SK-N-SH (cell line): ENCODE measurements around the gene SLC22A2. TPM values are rescaled to one million over a fixed set of nuclear protein-coding genes. Genes with fewer than 3 reads are reported as not detected.

Experiments used
- CTCF ChIA-PET: fragments of 300-600, 350-600 bp; formaldehyde crosslinking; extraction: SDS; loops from one replicate; lab custom pipeline; 2021; lab: Yijun Ruan, JAX
- POLR2A ChIA-PET: fragments of 350-600 bp; sonication (Branson Sonifier 250); formaldehyde crosslinking; extraction: SDS; loops from one replicate; lab custom pipeline; 2020; ENCODE audit warnings: antibody characterized with exemption, inconsistent platforms; lab: Yijun Ruan, JAX
- DNase-seq: peaks from one replicate; pipeline ENCODE4 v3.0.0; 2012
- H2AFZ ChIP-seq: fragments of 200-600 bp; sonication (generic); 2 replicates; pipeline ENCODE4 v1.8.1; 2016; ENCODE audit warnings: antibody characterized with exemption, mild to moderate bottlenecking, low read depth
- H3F3A ChIP-seq: fragments of 200-600 bp; sonication (generic); replicated peaks from 2 replicates; pipeline ENCODE3; 2016; ENCODE audit warnings: antibody characterized with exemption, mild to moderate bottlenecking; ENCODE audit not compliant: insufficient read depth
- H3K27ac ChIP-seq, 2 experiments: fragments of 200-500 bp in 1 of 2; fragments of 200-600 bp in 1 of 2; sonication (Bioruptor generic) in 1 of 2; sonication (generic), shearing (Covaris generic) in 1 of 2; 2 replicates each; pipeline versions ENCODE4 v1.5.1 to v1.6.1; 2014 to 2016; ENCODE audit warnings: low read depth in 2 of 2, inconsistent platforms in 1 of 2, low read length in 1 of 2, mild to moderate bottlenecking in 1 of 2, mixed read lengths in 1 of 2
- H3K27me3 ChIP-seq: fragments of 200-600 bp; sonication (generic), shearing (Covaris generic); 2 replicates; pipeline ENCODE4 v1.6.1; 2016; ENCODE audit warnings: mixed run types; ENCODE audit not compliant: insufficient read depth
- H3K36me3 ChIP-seq, 2 experiments: fragments of 200-500 bp in 1 of 2; fragments of 200-600 bp in 1 of 2; sonication (Bioruptor generic) in 1 of 2; sonication (generic) in 1 of 2; replicated peaks in 1 of 2; 2 replicates each; pipeline versions ENCODE3 to v1.5.1; 2014 to 2016; ENCODE audit warnings: low read length in 1 of 2, mild to moderate bottlenecking in 1 of 2; ENCODE audit not compliant: insufficient read depth in 2 of 2, control insufficient read depth in 1 of 2
- H3K4me1 ChIP-seq, 2 experiments: fragments of 200-500 bp in 1 of 2; fragments of 200-600 bp in 1 of 2; sonication (Bioruptor generic) in 1 of 2; sonication (generic), shearing (Covaris generic) in 1 of 2; 2 replicates each; pipeline versions ENCODE4 v1.5.1 to v1.6.1; 2014 to 2016; ENCODE audit warnings: low read depth in 1 of 2, low read length in 1 of 2, mixed run types in 1 of 2; ENCODE audit not compliant: insufficient read depth in 2 of 2, control insufficient read depth in 1 of 2
- H3K4me2 ChIP-seq: fragments of 200-600 bp; sonication (generic), shearing (Covaris generic); 2 replicates; pipeline ENCODE4 v1.6.1; 2017; ENCODE audit warnings: mixed run types
- H3K4me3 ChIP-seq, 2 experiments: fragments of 200-500 bp in 1 of 2; fragments of 200-600 bp in 1 of 2; sonication (Bioruptor generic) in 1 of 2; sonication (generic), shearing (Covaris generic) in 1 of 2; 2 replicates each; pipeline versions ENCODE4 v1.5.1 to v1.8.1; 2014 to 2016; ENCODE audit warnings: low read depth in 2 of 2, inconsistent platforms in 1 of 2, low read length in 1 of 2, mild to moderate bottlenecking in 1 of 2, mixed read lengths in 1 of 2, moderate library complexity in 1 of 2
- H3K79me2 ChIP-seq: fragments of 200-600 bp; sonication (generic); 2 replicates; pipeline ENCODE4 v1.8.1; 2017; ENCODE audit warnings: mild to moderate bottlenecking; ENCODE audit not compliant: insufficient read depth
- H3K9ac ChIP-seq: fragments of 200-600 bp; sonication (generic); 2 replicates; pipeline ENCODE4 v1.6.1; 2017; ENCODE audit warnings: mixed run types
- H3K9me2 ChIP-seq: fragments of 200-600 bp; sonication (generic); 2 replicates; pipeline ENCODE4 v1.6.1; 2017; ENCODE audit warnings: mixed run types
- H3K9me3 ChIP-seq: fragments of 200-600 bp; sonication (generic); 2 replicates; pipeline ENCODE4 v1.6.1; 2017; ENCODE audit warnings: mixed run types, mild to moderate bottlenecking, moderate library complexity
- H4K20me1 ChIP-seq: fragments of 200-600 bp; sonication (generic); 2 replicates; pipeline ENCODE4 v1.6.1; 2017; ENCODE audit warnings: mild to moderate bottlenecking, mixed run types; ENCODE audit not compliant: insufficient read depth
- EP300 ChIP-seq, 2 experiments: IDR thresholded peaks; 2 replicates each; pipeline versions ENCODE4 v1.4.0 to v1.6.1; 2012; ENCODE audit warnings: borderline replicate concordance in 1 of 2, low read depth in 1 of 2, low read length in 1 of 2
- EZH2phosphoT487 ChIP-seq: fragments of 200-600 bp; sonication (generic); IDR thresholded peaks from 2 replicates; pipeline ENCODE4 v1.6.1; 2017; ENCODE audit warnings: low read depth, mixed run types, mild to moderate bottlenecking, antibody characterized with exemption, moderate library complexity, borderline replicate concordance
- GABPA ChIP-seq: IDR thresholded peaks from 2 replicates; pipeline ENCODE4 v1.4.0; 2012; ENCODE audit warnings: low read depth, mild to moderate bottlenecking
- GATA2 ChIP-seq: sonication (generic); formaldehyde crosslinking; IDR thresholded peaks from 2 replicates; pipeline ENCODE4 v1.5.0; 2020; ENCODE audit warnings: mild to moderate bottlenecking, missing genetic modification reagents
- JUND ChIP-seq: IDR thresholded peaks from 2 replicates; pipeline ENCODE4 v1.4.0; 2012
- NRF1 ChIP-seq: IDR thresholded peaks from 2 replicates; pipeline ENCODE4 v1.6.1; 2012; ENCODE audit warnings: low read depth, mild to moderate bottlenecking, low read length
- RCOR1 ChIP-seq: fragments of 150-350 bp; IDR thresholded peaks from 2 replicates; pipeline ENCODE4 v1.6.1; 2017; ENCODE audit warnings: antibody characterized with exemption, low read length
- RXRA ChIP-seq: IDR thresholded peaks from 2 replicates; pipeline ENCODE4 v1.4.0; 2012; ENCODE audit warnings: low read depth, mild to moderate bottlenecking, borderline replicate concordance
- SMC3 ChIP-seq: IDR thresholded peaks from 2 replicates; pipeline ENCODE4 v1.6.1; 2012; ENCODE audit warnings: low read depth, low read length, improper control_type of control experiment
- TAF1 ChIP-seq: IDR thresholded peaks from 2 replicates; pipeline ENCODE4 v1.6.1; 2012; ENCODE audit warnings: low read depth, mild to moderate bottlenecking, low read length, moderate library complexity, borderline replicate concordance
- TCF12 ChIP-seq: IDR thresholded peaks from 2 replicates; pipeline ENCODE4 v1.4.0; 2012
- TEAD4 ChIP-seq: IDR thresholded peaks from 2 replicates; pipeline ENCODE4 v1.4.0; 2012; ENCODE audit warnings: mild to moderate bottlenecking, borderline replicate concordance; ENCODE audit not compliant: insufficient read depth
- YY1 ChIP-seq: IDR thresholded peaks from 2 replicates; pipeline ENCODE4 v1.4.0; 2012; ENCODE audit warnings: low read depth, mild to moderate bottlenecking
- WGBS: methylation state at CpG from one replicate; pipeline ENCODE4 v1.1.6; 2017; ENCODE audit warnings: low lambda C conversion rate; 5-methylcytosine and 5-hydroxymethylcytosine counted together
- polyA plus RNA-seq, 3 experiments: library from polyadenylated mRNA; depleted of rRNA; stranded (reverse); fragments of >200 nt; gene quantifications; 2 replicates each; pipeline ENCODE4 v1.2.3, GENCODE V29; 2012
- TF ChIP-seq, protein P1 (sequence below): fragments of 150-350 bp; IDR thresholded peaks from 2 replicates; pipeline ENCODE4 v1.6.1; 2016; ENCODE audit warnings: mild to moderate bottlenecking, low read depth, low read length
- TF ChIP-seq, protein P2 (sequence below): fragments of 200-600 bp; sonication (generic); IDR thresholded peaks from 2 replicates; pipeline ENCODE4 v1.6.1; 2017; ENCODE audit warnings: antibody characterized with exemption, mild to moderate bottlenecking, moderate library complexity
- TF ChIP-seq, protein P3 (sequence below): IDR thresholded peaks from 2 replicates; pipeline ENCODE4; 2012
- TF ChIP-seq, protein P4 (sequence below): IDR thresholded peaks from 2 replicates; pipeline ENCODE4 v1.4.0; 2012; ENCODE audit warnings: low read depth, borderline replicate concordance
- TF ChIP-seq, protein P5 (sequence below): IDR thresholded peaks from 2 replicates; pipeline ENCODE4 v1.4.0; 2012; ENCODE audit warnings: low read depth

SLC22A2 gene
- polyA plus RNA-seq, 1 of the 3 experiments (the other 2 are of a cell fraction) = not detected

DNA sequence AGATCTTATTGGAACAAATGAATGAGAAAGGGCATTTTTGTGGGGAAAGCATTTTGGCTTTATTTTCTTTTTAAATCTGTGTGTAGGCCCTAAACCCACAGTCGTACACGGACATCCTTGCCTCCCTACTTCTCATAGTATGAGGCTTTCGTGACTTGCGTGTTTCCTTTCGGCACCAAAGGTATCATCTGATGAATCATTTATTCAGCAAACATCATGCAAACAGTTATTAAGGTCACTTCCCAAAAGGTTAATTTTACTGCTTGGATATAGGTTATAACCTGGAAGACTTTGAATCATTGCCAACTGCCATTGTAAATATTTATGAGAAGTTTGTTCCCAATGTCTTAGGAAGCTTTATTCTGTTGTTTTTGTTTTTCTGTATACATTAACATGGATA lies 15.1 kb upstream of the SLC22A2 start:
- no peak for TF ChIP-seq RCOR1
- TF ChIP-seq GABPA = no peak
- TF ChIP-seq JUND = no peak
- TF ChIP-seq RXRA = no peak
- no peak for TF ChIP-seq TAF1
- TF ChIP-seq, protein P1, sequence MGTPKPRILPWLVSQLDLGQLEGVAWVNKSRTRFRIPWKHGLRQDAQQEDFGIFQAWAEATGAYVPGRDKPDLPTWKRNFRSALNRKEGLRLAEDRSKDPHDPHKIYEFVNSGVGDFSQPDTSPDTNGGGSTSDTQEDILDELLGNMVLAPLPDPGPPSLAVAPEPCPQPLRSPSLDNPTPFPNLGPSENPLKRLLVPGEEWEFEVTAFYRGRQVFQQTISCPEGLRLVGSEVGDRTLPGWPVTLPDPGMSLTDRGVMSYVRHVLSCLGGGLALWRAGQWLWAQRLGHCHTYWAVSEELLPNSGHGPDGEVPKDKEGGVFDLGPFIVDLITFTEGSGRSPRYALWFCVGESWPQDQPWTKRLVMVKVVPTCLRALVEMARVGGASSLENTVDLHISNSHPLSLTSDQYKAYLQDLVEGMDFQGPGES = no peak
- TF ChIP-seq TCF12 = no peak
- TF ChIP-seq SMC3 = no peak
- TF ChIP-seq, all 33 proteins: peak for 0
- Histone ChIP-seq H3K36me3 (no peaks in the 10 kb centered on the region), H3F3A (no peaks in the 10 kb centered on the region), H2AFZ (no peak overlapping the region), H3K4me1 (no peaks in the 10 kb centered on the region), H3K4me2 (no peak overlapping the region), H3K9ac (no peak overlapping the region), H3K79me2 (no peaks in the 10 kb centered on the region), H3K27ac (no peak overlapping the region), H3K9me3 (no peaks in the 10 kb centered on the region), H3K4me3 (no peak overlapping the region), H3K9me2 (no peaks in the 10 kb centered on the region), H3K27me3 (peaks cover 48% of the 10 kb centered on the region; the same call in 1 of the 2 replicates), H4K20me1 (no peaks in the 10 kb centered on the region)
- ChIA-PET POLR2A (no interaction called here), CTCF (no interaction called here)
- WGBS = 0% methylated on average over 5 of the region's 5 CpGs
- no peak for DNase-seq

DNA sequence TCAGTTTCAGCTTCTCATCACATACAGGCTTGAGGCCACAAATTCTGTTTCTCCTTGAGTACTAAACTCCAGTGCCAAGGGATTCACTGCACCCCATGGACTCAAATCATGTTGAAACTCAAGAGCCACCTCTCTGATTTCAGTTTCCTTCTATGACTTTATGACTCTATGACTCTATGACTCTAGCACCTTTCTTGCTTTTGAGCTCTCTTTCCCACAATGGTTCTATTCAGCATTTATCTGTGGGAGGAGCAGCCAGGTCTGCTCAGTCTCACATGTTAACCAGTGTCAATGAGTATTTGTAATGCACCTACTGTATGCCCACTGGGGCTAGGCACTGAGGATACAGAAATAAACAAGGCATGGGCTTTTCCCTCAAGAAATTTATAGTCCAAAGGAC lies 14.6 kb upstream of the SLC22A2 start:
- Histone ChIP-seq H3K79me2 (no peaks in the 10 kb centered on the region), H4K20me1 (no peaks in the 10 kb centered on the region), H2AFZ (no peak overlapping the region), H3K4me3 (no peak overlapping the region), H3K4me1 (no peaks in the 10 kb centered on the region), H3K4me2 (no peak overlapping the region), H3K27me3 (peaks cover 48% of the 10 kb centered on the region; the same call in 1 of the 2 replicates), H3K9me2 (no peaks in the 10 kb centered on the region), H3K36me3 (no peaks in the 10 kb centered on the region), H3F3A (no peaks in the 10 kb centered on the region), H3K9ac (no peak overlapping the region), H3K9me3 (no peaks in the 10 kb centered on the region)
- POLR2A ChIA-PET = no interaction called here
- CTCF ChIA-PET = interaction anchor here (0.7 to 1.4 kb wide), 2 partner anchors 102 to 183 kb away, joined by 3 read pairs; no protein-coding TSS in a partner anchor
- TF ChIP-seq YY1 (no peak), TEAD4 (no peak), GATA2 (CRISPR knock-in tag) (no peak), JUND (no peak), EP300 (IDR thresholded peaks at IDR 0.05; ENCODE audit: borderline replicate concordance in 1 of 2, low read depth in 1 of 2, low read length in 1 of 2) (no peak), SMC3 (no peak), EZH2phosphoT487 (no peak), NRF1 (no peak)
- TF ChIP-seq, protein P2, sequence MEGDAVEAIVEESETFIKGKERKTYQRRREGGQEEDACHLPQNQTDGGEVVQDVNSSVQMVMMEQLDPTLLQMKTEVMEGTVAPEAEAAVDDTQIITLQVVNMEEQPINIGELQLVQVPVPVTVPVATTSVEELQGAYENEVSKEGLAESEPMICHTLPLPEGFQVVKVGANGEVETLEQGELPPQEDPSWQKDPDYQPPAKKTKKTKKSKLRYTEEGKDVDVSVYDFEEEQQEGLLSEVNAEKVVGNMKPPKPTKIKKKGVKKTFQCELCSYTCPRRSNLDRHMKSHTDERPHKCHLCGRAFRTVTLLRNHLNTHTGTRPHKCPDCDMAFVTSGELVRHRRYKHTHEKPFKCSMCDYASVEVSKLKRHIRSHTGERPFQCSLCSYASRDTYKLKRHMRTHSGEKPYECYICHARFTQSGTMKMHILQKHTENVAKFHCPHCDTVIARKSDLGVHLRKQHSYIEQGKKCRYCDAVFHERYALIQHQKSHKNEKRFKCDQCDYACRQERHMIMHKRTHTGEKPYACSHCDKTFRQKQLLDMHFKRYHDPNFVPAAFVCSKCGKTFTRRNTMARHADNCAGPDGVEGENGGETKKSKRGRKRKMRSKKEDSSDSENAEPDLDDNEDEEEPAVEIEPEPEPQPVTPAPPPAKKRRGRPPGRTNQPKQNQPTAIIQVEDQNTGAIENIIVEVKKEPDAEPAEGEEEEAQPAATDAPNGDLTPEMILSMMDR = no peak
- TF ChIP-seq, protein P3, sequence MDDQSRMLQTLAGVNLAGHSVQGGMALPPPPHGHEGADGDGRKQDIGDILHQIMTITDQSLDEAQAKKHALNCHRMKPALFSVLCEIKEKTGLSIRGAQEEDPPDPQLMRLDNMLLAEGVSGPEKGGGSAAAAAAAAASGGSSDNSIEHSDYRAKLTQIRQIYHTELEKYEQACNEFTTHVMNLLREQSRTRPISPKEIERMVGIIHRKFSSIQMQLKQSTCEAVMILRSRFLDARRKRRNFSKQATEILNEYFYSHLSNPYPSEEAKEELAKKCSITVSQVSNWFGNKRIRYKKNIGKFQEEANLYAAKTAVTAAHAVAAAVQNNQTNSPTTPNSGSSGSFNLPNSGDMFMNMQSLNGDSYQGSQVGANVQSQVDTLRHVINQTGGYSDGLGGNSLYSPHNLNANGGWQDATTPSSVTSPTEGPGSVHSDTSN = no peak
- TF ChIP-seq, protein P4, sequence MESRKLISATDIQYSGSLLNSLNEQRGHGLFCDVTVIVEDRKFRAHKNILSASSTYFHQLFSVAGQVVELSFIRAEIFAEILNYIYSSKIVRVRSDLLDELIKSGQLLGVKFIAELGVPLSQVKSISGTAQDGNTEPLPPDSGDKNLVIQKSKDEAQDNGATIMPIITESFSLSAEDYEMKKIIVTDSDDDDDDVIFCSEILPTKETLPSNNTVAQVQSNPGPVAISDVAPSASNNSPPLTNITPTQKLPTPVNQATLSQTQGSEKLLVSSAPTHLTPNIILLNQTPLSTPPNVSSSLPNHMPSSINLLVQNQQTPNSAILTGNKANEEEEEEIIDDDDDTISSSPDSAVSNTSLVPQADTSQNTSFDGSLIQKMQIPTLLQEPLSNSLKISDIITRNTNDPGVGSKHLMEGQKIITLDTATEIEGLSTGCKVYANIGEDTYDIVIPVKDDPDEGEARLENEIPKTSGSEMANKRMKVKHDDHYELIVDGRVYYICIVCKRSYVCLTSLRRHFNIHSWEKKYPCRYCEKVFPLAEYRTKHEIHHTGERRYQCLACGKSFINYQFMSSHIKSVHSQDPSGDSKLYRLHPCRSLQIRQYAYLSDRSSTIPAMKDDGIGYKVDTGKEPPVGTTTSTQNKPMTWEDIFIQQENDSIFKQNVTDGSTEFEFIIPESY = no peak
- TF ChIP-seq, protein P5, sequence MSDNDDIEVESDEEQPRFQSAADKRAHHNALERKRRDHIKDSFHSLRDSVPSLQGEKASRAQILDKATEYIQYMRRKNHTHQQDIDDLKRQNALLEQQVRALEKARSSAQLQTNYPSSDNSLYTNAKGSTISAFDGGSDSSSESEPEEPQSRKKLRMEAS = no peak
- TF ChIP-seq, all 33 proteins: peak for 0
- H3K27ac ChIP-seq = no peak overlapping the region
- DNase-seq = no peak
